HepG2 (cell line): Measurements from ENCODE around the gene PANK1. TPM values are rescaled to one million over a fixed set of nuclear protein-coding genes. Genes with fewer than 3 reads are reported as not detected.

ENCODE experiments used
- AHDC1 ChIP-seq: sonication (generic); formaldehyde crosslinking; IDR thresholded peaks from 2 replicates; pipeline ENCODE4 v1.5.1; 2020; ENCODE audit warnings: mild to moderate bottlenecking, missing genetic modification reagents, borderline replicate concordance
- ATF4 ChIP-seq, 2 experiments: fragments of 450-650 bp in 1 of 2; sonication (generic) in 1 of 2; formaldehyde crosslinking; IDR thresholded peaks; 2 replicates each; pipeline versions ENCODE4 v1.5.0 to v1.8.0; 2020 to 2022; ENCODE audit warnings: mild to moderate bottlenecking in 1 of 2, missing genetic modification reagents in 1 of 2
- CBX2 ChIP-seq, 2 experiments: fragments of 200-600 bp in 1 of 2; sonication (generic); formaldehyde crosslinking in 1 of 2; IDR thresholded peaks; 2 replicates each; pipeline versions ENCODE4 v1.7.0 to v1.8.1; 2018 to 2022; ENCODE audit warnings: low read depth in 2 of 2, low read length in 1 of 2, mild to moderate bottlenecking in 1 of 2, missing genetic modification reagents in 1 of 2
- CBX5 ChIP-seq: sonication (generic); formaldehyde crosslinking; IDR thresholded peaks from 2 replicates; pipeline ENCODE4 v1.4.0; 2020; ENCODE audit warnings: missing genetic modification reagents, borderline replicate concordance
- CHD4 ChIP-seq: fragments of 200-600 bp; sonication (generic); IDR thresholded peaks from 2 replicates; pipeline ENCODE4 v1.7.0; 2017; ENCODE audit warnings: mild to moderate bottlenecking, low read length, borderline replicate concordance
- HNRNPLL ChIP-seq: fragments of 200-400 bp; formaldehyde crosslinking; IDR thresholded peaks from 2 replicates; pipeline ENCODE4 v1.6.1; 2017; ENCODE audit warnings: mild to moderate bottlenecking, low read depth, low read length; ENCODE audit not compliant: poor library complexity, severe bottlenecking
- IRX3 ChIP-seq: sonication (generic); formaldehyde crosslinking; IDR thresholded peaks from 2 replicates; pipeline ENCODE4 v1.8.1; 2023; ENCODE audit warnings: mild to moderate bottlenecking, low read depth, missing genetic modification reagents, borderline replicate concordance
- JUN ChIP-seq: sonication (generic); formaldehyde crosslinking; IDR thresholded peaks from 2 replicates; pipeline ENCODE4 v1.4.0; 2020; ENCODE audit warnings: mild to moderate bottlenecking, missing genetic modification reagents
- TCF12 ChIP-seq, 2 experiments: fragments of 450-650 bp in 1 of 2; sonication (generic) in 1 of 2; formaldehyde crosslinking in 1 of 2; IDR thresholded peaks; 2 replicates each; pipeline versions ENCODE4 v1.6.1 to v1.8.0; 2017 to 2022; ENCODE audit warnings: antibody characterized with exemption in 1 of 2, mild to moderate bottlenecking in 1 of 2, missing genetic modification reagents in 1 of 2, moderate library complexity in 1 of 2
- TGIF2 ChIP-seq: IDR thresholded peaks from 2 replicates; pipeline ENCODE4 v1.6.1; 2016; ENCODE audit warnings: control low read depth, missing compliant biosample characterization
- THYN1 ChIP-seq: sonication (generic); formaldehyde crosslinking; IDR thresholded peaks from 2 replicates; pipeline ENCODE4 v1.8.1; 2023; ENCODE audit warnings: low read depth, mild to moderate bottlenecking, moderate library complexity, missing genetic modification reagents, borderline replicate concordance
- ZNF598 ChIP-seq: sonication (generic); formaldehyde crosslinking; IDR thresholded peaks from 2 replicates; pipeline ENCODE4 v1.5.1; 2020; ENCODE audit warnings: mild to moderate bottlenecking, missing genetic modification reagents, borderline replicate concordance
- ZNF704 ChIP-seq: sonication (generic); formaldehyde crosslinking; IDR thresholded peaks from 2 replicates; pipeline ENCODE4 v1.8.1; 2023; ENCODE audit warnings: mild to moderate bottlenecking, inconsistent platforms, moderate library complexity, missing genetic modification reagents, borderline replicate concordance
- polyA plus RNA-seq, 8 experiments: library from polyadenylated mRNA; depleted of rRNA in 3 of 8; stranded (reverse) in 7 of 8; unstranded in 1 of 8; fragments of >200 nt; fragmentation: Illumina TruSeq in 4 of 8; extraction: Trizol in 4 of 8; gene quantifications; 2 replicates each; pipeline versions ENCODE4 v1.2.1 to v1.2.3, GENCODE V29; 2011 to 2016; ENCODE audit warnings: low read depth in 4 of 8, missing spikeins in 1 of 8, mixed read lengths in 1 of 8; ENCODE audit not compliant: insufficient read depth in 1 of 8
- total RNA-seq, 5 experiments: library from RNA; depleted of rRNA; stranded (reverse); fragments of >200 nt; fragmentation: Illumina TruSeq; extraction: Trizol; gene quantifications; 2 replicates each; pipeline ENCODE4 v1.2.3, GENCODE V29; 2016; ENCODE audit warnings: low read depth in 1 of 5
- TF ChIP-seq, protein P1 (sequence below): sonication (generic); formaldehyde crosslinking; IDR thresholded peaks from 2 replicates; pipeline ENCODE4 v1.4.0; 2020; ENCODE audit warnings: mild to moderate bottlenecking, low read depth, missing genetic modification reagents
- TF ChIP-seq, protein P2 (sequence below): sonication (generic); formaldehyde crosslinking; IDR thresholded peaks from 2 replicates; pipeline ENCODE4 v1.4.0; 2020; ENCODE audit warnings: low read depth, missing genetic modification reagents

The PANK1 gene
- total and polyA plus RNA-seq, 2 of the 13 experiments (the other 11 are each of a cell fraction or from before 2014, with no cell fraction given): 18.2 to 33.3 TPM

GRCh38 chr10:89645742-89646172 is 715 bp upstream of the PANK1 start (continued):
- TF ChIP-seq AHDC1 (CRISPR knock-in tag) (no peak), THYN1 (CRISPR knock-in tag) (no peak), ZNF704 (CRISPR knock-in tag) (no peak; the same call in 1 of the 2 replicates), ZNF598 (CRISPR knock-in tag) (no peak), CBX2 (IDR thresholded peaks at IDR 0.05; ENCODE audit: low read depth, low read length) (no peak), CBX2 (CRISPR knock-in tag; IDR thresholded peaks at IDR 0.05; ENCODE audit: low read depth) (no peak), ATF4 (CRISPR knock-in tag; IDR thresholded peaks at IDR 0.05) (no peak), TCF12 (IDR thresholded peaks at IDR 0.05) (no peak), TCF12 (CRISPR knock-in tag; IDR thresholded peaks at IDR 0.05) (no peak), JUN (CRISPR knock-in tag) (no peak), CBX5 (CRISPR knock-in tag) (no peak), IRX3 (CRISPR knock-in tag) (no peak), HNRNPLL (no peak), TGIF2 (CRISPR knock-in tag) (0 out of 2 replicates have a peak, but pooled peaks have one; percentile 47), CHD4 (no peak)
- TF ChIP-seq, protein P1, sequence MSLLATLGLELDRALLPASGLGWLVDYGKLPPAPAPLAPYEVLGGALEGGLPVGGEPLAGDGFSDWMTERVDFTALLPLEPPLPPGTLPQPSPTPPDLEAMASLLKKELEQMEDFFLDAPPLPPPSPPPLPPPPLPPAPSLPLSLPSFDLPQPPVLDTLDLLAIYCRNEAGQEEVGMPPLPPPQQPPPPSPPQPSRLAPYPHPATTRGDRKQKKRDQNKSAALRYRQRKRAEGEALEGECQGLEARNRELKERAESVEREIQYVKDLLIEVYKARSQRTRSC (CRISPR knock-in tag): no peak
- TF ChIP-seq, protein P2, sequence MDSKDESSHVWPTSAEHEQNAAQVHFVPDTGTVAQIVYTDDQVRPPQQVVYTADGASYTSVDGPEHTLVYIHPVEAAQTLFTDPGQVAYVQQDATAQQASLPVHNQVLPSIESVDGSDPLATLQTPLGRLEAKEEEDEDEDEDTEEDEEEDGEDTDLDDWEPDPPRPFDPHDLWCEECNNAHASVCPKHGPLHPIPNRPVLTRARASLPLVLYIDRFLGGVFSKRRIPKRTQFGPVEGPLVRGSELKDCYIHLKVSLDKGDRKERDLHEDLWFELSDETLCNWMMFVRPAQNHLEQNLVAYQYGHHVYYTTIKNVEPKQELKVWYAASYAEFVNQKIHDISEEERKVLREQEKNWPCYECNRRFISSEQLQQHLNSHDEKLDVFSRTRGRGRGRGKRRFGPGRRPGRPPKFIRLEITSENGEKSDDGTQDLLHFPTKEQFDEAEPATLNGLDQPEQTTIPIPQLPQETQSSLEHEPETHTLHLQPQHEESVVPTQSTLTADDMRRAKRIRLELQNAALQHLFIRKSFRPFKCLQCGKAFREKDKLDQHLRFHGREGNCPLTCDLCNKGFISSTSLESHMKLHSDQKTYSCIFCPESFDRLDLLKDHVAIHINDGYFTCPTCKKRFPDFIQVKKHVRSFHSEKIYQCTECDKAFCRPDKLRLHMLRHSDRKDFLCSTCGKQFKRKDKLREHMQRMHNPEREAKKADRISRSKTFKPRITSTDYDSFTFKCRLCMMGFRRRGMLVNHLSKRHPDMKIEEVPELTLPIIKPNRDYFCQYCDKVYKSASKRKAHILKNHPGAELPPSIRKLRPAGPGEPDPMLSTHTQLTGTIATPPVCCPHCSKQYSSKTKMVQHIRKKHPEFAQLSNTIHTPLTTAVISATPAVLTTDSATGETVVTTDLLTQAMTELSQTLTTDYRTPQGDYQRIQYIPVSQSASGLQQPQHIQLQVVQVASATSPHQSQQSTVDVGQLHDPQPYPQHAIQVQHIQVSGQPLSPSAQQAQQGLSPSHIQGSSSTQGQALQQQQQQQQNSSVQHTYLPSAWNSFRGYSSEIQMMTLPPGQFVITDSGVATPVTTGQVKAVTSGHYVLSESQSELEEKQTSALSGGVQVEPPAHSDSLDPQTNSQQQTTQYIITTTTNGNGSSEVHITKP (CRISPR knock-in tag): no peak
